ENCODE data around the gene KCNG4.

KCNG4 gene

DNA sequence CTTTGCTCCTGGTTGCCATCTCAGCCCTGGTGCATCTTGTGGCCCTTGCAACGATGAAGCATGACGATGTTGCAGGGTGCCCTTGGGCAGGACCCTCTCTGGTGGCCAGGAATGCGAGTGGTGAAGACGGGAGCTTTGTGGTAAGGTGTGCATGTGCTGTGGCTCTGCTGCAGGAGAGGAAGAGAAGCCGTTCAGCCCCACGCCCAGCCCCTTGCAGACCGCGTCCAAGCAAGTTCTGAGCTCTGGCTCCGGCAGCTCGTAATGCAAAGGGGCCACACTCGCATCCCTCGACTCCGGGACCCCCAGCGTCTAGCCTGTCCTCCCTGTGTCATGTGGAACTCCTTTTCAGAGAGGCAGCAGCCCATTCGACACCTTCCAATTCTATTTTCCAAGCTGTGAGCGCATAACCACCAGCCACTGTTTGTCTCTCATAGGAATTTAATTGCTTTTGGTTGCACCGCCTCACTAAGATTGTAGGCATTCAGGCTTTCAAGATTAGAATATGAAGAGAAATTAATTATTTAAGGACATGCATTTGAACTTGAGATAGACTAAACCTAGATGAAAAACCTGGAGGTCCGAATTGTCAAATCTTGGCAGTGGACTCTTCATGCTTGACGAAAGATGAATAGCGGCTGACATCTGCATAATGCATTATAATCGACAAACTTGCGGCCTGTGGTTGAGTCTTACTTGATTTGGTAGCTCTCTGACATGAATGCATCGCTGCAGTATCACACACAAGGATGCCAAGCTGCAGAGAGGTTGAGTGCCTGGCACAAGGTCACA, 21.1 kb upstream of the KCNG4 start:
- DNase-seq = no peak
- Histone ChIP-seq H3K27ac (no peak overlapping the region), H3K4me3 (ENCODE audit: low read depth, low read length) (no peak overlapping the region), H3K36me3 (replicated peaks) (no peaks in the 10 kb centered on the region), H3K27me3 (replicated peaks) (no peaks in the 10 kb centered on the region)
- TF ChIP-seq CTCF (IDR thresholded peaks at IDR 0.05; ENCODE audit: low read depth, low read length, missing control alignments) = no peak
- in situ Hi-C loops (cut with HindIII; ENCODE audit: low pct_ligation_motif_present, low sequenced_read_pairs) = no loop called here

DNA sequence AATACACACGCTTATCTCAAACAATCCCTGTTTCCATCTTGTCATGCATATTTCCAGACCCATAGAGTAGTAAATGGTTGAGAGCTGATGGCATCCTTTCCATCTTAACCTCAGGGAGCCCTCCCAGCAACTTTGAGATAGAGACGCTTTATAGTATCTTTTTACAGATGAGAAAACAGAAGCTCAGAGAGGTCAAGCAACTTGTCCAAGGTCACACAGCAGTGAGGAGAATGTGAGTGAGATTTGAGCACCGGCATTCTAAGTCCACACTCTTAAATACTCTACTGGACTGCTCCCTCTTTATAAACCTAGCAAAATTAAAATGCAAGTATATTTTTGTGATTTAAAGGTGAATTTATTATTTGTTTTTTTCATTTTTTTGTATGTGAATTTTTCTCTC, 19.9 kb upstream of the KCNG4 start:
- in situ Hi-C loops (cut with HindIII; ENCODE audit: low pct_ligation_motif_present, low sequenced_read_pairs) = no loop called here
- peaks cover 4% of the 10 kb centered on the region for H3K27me3 ChIP-seq (replicated peaks)
- no peak for DNase-seq
- no peak overlapping the region for H3K4me3 ChIP-seq (ENCODE audit: low read depth, low read length)
- no peak for TF ChIP-seq CTCF (IDR thresholded peaks at IDR 0.05; ENCODE audit: low read depth, low read length, missing control alignments)
- H3K27ac ChIP-seq = no peak overlapping the region
- H3K36me3 ChIP-seq (replicated peaks) = no peaks in the 10 kb centered on the region

GRCh38 chr16:84258266-84258665, 18.5 kb upstream of the KCNG4 start:
- no peak overlapping the region for H3K27ac ChIP-seq
- no peak for TF ChIP-seq CTCF (IDR thresholded peaks at IDR 0.05; ENCODE audit: low read depth, low read length, missing control alignments)
- no peak for DNase-seq
- peaks cover 4% of the 10 kb centered on the region for H3K27me3 ChIP-seq (replicated peaks)
- no peak overlapping the region for H3K4me3 ChIP-seq (ENCODE audit: low read depth, low read length)
- in situ Hi-C loops (cut with HindIII; ENCODE audit: low pct_ligation_motif_present, low sequenced_read_pairs) = no loop called here
- H3K36me3 ChIP-seq (replicated peaks) = no peaks in the 10 kb centered on the region

- Histone ChIP-seq H3K27ac (no peak overlapping the region), H3K4me3 (ENCODE audit: low read depth, low read length) (no peak overlapping the region), H3K27me3 (replicated peaks) (peaks cover 4% of the 10 kb centered on the region), H3K36me3 (replicated peaks) (no peaks in the 10 kb centered on the region)
- TF ChIP-seq CTCF (IDR thresholded peaks at IDR 0.05; ENCODE audit: low read depth, low read length, missing control alignments) = no peak
- in situ Hi-C loops (cut with HindIII; ENCODE audit: low pct_ligation_motif_present, low sequenced_read_pairs) = no loop called here
- DNase-seq = no peak
These were observed 15.4 kb upstream of the KCNG4 start for GRCh38 chr16:84255050-84255810.

DNA sequence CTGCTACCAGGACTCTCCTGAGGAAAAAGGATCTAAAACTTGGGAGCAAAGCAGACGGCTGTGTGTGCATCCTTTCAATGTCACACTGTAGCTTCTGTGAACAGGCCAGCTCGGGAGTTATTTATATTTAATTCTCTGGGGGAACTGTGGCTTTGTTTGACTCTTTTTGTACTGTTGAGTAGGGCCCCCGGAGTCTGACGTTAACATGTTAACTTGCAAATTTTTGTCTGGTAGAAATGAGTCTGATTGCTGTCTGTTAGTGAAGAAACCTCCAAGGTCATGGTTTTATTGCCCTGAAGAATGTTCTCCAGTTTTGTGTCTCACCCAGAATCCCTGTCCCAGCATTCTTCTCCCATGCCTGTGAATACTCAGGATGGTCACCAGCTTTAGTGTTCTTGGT, 14.2 kb upstream of the KCNG4 start:
- TF ChIP-seq CTCF (IDR thresholded peaks at IDR 0.05; ENCODE audit: low read depth, low read length, missing control alignments) = no peak
- Histone ChIP-seq H3K4me3 (ENCODE audit: low read depth, low read length) (no peak overlapping the region), H3K36me3 (replicated peaks) (no peaks in the 10 kb centered on the region), H3K27ac (no peak overlapping the region), H3K27me3 (replicated peaks) (peaks cover 6% of the 10 kb centered on the region)
- DNase-seq = no peak
- in situ Hi-C loops (cut with HindIII; ENCODE audit: low pct_ligation_motif_present, low sequenced_read_pairs) = no loop called here

Measured in brain microvascular endothelial cell (primary cell).